HepG2 (cell line): Measurements from ENCODE around the gene CASP1. TPM values are rescaled to one million over a fixed set of nuclear protein-coding genes. Genes with fewer than 3 reads are reported as not detected.
A peak's percentile ranks its signal among the peaks of the same experiment; 100 is the strongest.

Experiments
- FOXP1 ChIP-seq, 2 experiments: fragments of 450-650 bp in 1 of 2; IDR thresholded peaks; 2 replicates each; pipeline ENCODE4 v1.6.1; 2017 to 2018; ENCODE audit warnings: antibody characterized with exemption in 1 of 2
- GMEB1 ChIP-seq: sonication (generic); formaldehyde crosslinking; IDR thresholded peaks from 2 replicates; pipeline ENCODE4 v1.5.1; 2020; ENCODE audit warnings: missing genetic modification reagents, mild to moderate bottlenecking, borderline replicate concordance
- GPN1 ChIP-seq: sonication (generic); formaldehyde crosslinking; IDR thresholded peaks from 2 replicates; pipeline ENCODE4 v1.5.1; 2020; ENCODE audit warnings: missing genetic modification reagents, borderline replicate concordance
- HMG20A ChIP-seq: IDR thresholded peaks from 2 replicates; pipeline ENCODE4 v1.6.1; 2016; ENCODE audit warnings: borderline replicate concordance
- IKZF4 ChIP-seq: sonication (generic); formaldehyde crosslinking; IDR thresholded peaks from 2 replicates; pipeline ENCODE4 v1.5.1; 2020; ENCODE audit warnings: borderline replicate concordance, mild to moderate bottlenecking, low read depth, missing genetic modification reagents; ENCODE audit errors: not compliant biosample characterization
- ISL2 ChIP-seq: sonication (generic); formaldehyde crosslinking; IDR thresholded peaks from 2 replicates; pipeline ENCODE4 v1.5.0; 2020; ENCODE audit warnings: missing genetic modification reagents
- JUNB ChIP-seq: sonication (generic); formaldehyde crosslinking; IDR thresholded peaks from 2 replicates; pipeline ENCODE4 v1.8.0; 2022; ENCODE audit warnings: missing genetic modification reagents, mild to moderate bottlenecking, borderline replicate concordance
- KDM6A ChIP-seq: IDR thresholded peaks from 2 replicates; pipeline ENCODE4 v1.6.1; 2016; ENCODE audit warnings: low read depth
- KLF16 ChIP-seq, 2 experiments: sonication (generic) in 1 of 2; formaldehyde crosslinking in 1 of 2; IDR thresholded peaks; 2 replicates each; pipeline versions ENCODE4 v1.6.1 to v1.8.0; 2016 to 2023; ENCODE audit warnings: missing genetic modification reagents in 2 of 2, missing compliant biosample characterization in 1 of 2
- PAF1 ChIP-seq: IDR thresholded peaks from 2 replicates; pipeline ENCODE4 v1.6.1; 2016; ENCODE audit warnings: missing genetic modification reagents, missing compliant biosample characterization
- REPIN1 ChIP-seq: sonication (generic); formaldehyde crosslinking; IDR thresholded peaks from 2 replicates; pipeline ENCODE4 v1.8.0; 2022; ENCODE audit warnings: missing genetic modification reagents, low read depth, mild to moderate bottlenecking, borderline replicate concordance
- TARDBP ChIP-seq: sonication (generic); formaldehyde crosslinking; IDR thresholded peaks from 2 replicates; pipeline ENCODE4 v1.8.0; 2022; ENCODE audit warnings: mild to moderate bottlenecking, missing genetic modification reagents
- THAP8 ChIP-seq: sonication (generic); formaldehyde crosslinking; IDR thresholded peaks from 2 replicates; pipeline ENCODE4 v1.5.1; 2020; ENCODE audit warnings: missing genetic modification reagents, mild to moderate bottlenecking, borderline replicate concordance
- THRA ChIP-seq: sonication (generic); formaldehyde crosslinking; IDR thresholded peaks from 2 replicates; pipeline ENCODE4 v1.4.0; 2020; ENCODE audit warnings: missing genetic modification reagents, borderline replicate concordance
- YEATS4 ChIP-seq: sonication (generic); formaldehyde crosslinking; IDR thresholded peaks from 2 replicates; pipeline ENCODE4 v1.4.0; 2020; ENCODE audit warnings: missing genetic modification reagents, borderline replicate concordance
- ZNF124 ChIP-seq: sonication (generic); formaldehyde crosslinking; IDR thresholded peaks from 2 replicates; pipeline ENCODE4 v1.4.0; 2020; ENCODE audit warnings: missing genetic modification reagents
- ZNF343 ChIP-seq: sonication (generic); formaldehyde crosslinking; IDR thresholded peaks from 2 replicates; pipeline ENCODE4 v1.4.0; 2020; ENCODE audit warnings: mild to moderate bottlenecking, missing genetic modification reagents
- ZNF512B ChIP-seq: sonication (generic); formaldehyde crosslinking; IDR thresholded peaks from 2 replicates; pipeline ENCODE4 v1.5.1; 2020; ENCODE audit warnings: missing genetic modification reagents, mild to moderate bottlenecking, borderline replicate concordance
- ZNF564 ChIP-seq: sonication (generic); formaldehyde crosslinking; IDR thresholded peaks from 2 replicates; pipeline ENCODE4 v1.8.1; 2023; ENCODE audit warnings: mild to moderate bottlenecking, missing genetic modification reagents
- ZNF589 ChIP-seq: sonication (generic); formaldehyde crosslinking; conservative IDR thresholded peaks from 2 replicates; pipeline ENCODE4 v1.8.0; 2022; ENCODE audit warnings: mild to moderate bottlenecking, moderate library complexity, missing genetic modification reagents
- ZNF850 ChIP-seq: sonication (generic); formaldehyde crosslinking; conservative IDR thresholded peaks from 2 replicates; pipeline ENCODE4 v1.9.0; 2021; ENCODE audit warnings: mild to moderate bottlenecking, missing genetic modification reagents
- polyA plus RNA-seq, 8 experiments: library from polyadenylated mRNA; depleted of rRNA in 3 of 8; stranded (reverse) in 7 of 8; unstranded in 1 of 8; fragments of >200 nt; fragmentation: Illumina TruSeq in 4 of 8; extraction: Trizol in 4 of 8; gene quantifications; 2 replicates each; pipeline versions ENCODE4 v1.2.1 to v1.2.3, GENCODE V29; 2011 to 2016; ENCODE audit warnings: low read depth in 4 of 8, missing spikeins in 1 of 8, mixed read lengths in 1 of 8; ENCODE audit not compliant: insufficient read depth in 1 of 8
- total RNA-seq, 5 experiments: library from RNA; depleted of rRNA; stranded (reverse); fragments of >200 nt; fragmentation: Illumina TruSeq; extraction: Trizol; gene quantifications; 2 replicates each; pipeline ENCODE4 v1.2.3, GENCODE V29; 2016; ENCODE audit warnings: low read depth in 1 of 5

Gene CASP1
- total and polyA plus RNA-seq, 2 of the 13 experiments (the other 11 are each of a cell fraction or from before 2014, with no cell fraction given), result 0.34 to 5.2 TPM

- TF ChIP-seq IKZF4 (CRISPR knock-in tag) (no peak), REPIN1 (CRISPR knock-in tag) (peak; percentile 67; the same call in 1 of the 2 replicates), KDM6A (peak; percentile 85), ZNF564 (CRISPR knock-in tag) (no peak), FOXP1 (IDR thresholded peaks at IDR 0.05) (0 out of 2 replicates have a peak, but pooled peaks have one; percentile 31), FOXP1 (CRISPR knock-in tag; IDR thresholded peaks at IDR 0.05) (peak; percentile 93), HMG20A (CRISPR knock-in tag) (peak; percentile 94), ISL2 (CRISPR knock-in tag) (peak; percentile 94), TARDBP (CRISPR knock-in tag) (peak; percentile 70; the same call in 1 of the 2 replicates), THAP8 (CRISPR knock-in tag) (0 out of 2 replicates have a peak, but pooled peaks have one; percentile 36), GPN1 (CRISPR knock-in tag) (no peak), ZNF589 (CRISPR knock-in tag) (no peak), KLF16 (CRISPR knock-in tag; IDR thresholded peaks at IDR 0.05) (peak in 1 of 2 experiments; percentile 81; a peak in 2 of 4 replicates), YEATS4 (peak; percentile 63; the same call in 1 of the 2 replicates), PAF1 (CRISPR knock-in tag) (no peak), ZNF343 (CRISPR knock-in tag) (no peak), ZNF850 (no peak), ZNF124 (0 out of 2 replicates have a peak, but pooled peaks have one; percentile 39), JUNB (CRISPR knock-in tag) (peak; percentile 84; the same call in 1 of the 2 replicates), THRA (peak; percentile 63; the same call in 1 of the 2 replicates), ZNF512B (CRISPR knock-in tag) (no peak), GMEB1 (no peak; the same call in 1 of the 2 replicates)
Measured at GRCh38 chr11:105046898-105047579, 12.1 kb upstream of the CASP1 start (continued).
